ENCODE results near the gene BCKDHB.

GRCh38 chr6:80126657-80127345 is 20.3 kb downstream of the BCKDHB start:
- TF ChIP-seq CTCF (IDR thresholded peaks at IDR 0.05) = no peak
- TF ChIP-seq POLR2A (IDR thresholded peaks at IDR 0.05) = no peak
